Activated CD8-positive, alpha-beta memory T cell treated with anti-CD3 and anti-CD28 coated beads, Interleukin-2, amount 50 U/mL, for 24 hours (primary cell): Measurements from ENCODE around the gene SCN7A.
"Not testable (repeated sequence)": the region's sequence is repeated elsewhere in the genome, so short reads cannot be mapped to it uniquely, and the experiment has no call there.

ENCODE experiments used
- DNase-seq: peaks from one replicate; pipeline ENCODE4 v3.0.0-alpha.2; 2020; ENCODE audit errors: extremely low read depth

SCN7A gene

DNA sequence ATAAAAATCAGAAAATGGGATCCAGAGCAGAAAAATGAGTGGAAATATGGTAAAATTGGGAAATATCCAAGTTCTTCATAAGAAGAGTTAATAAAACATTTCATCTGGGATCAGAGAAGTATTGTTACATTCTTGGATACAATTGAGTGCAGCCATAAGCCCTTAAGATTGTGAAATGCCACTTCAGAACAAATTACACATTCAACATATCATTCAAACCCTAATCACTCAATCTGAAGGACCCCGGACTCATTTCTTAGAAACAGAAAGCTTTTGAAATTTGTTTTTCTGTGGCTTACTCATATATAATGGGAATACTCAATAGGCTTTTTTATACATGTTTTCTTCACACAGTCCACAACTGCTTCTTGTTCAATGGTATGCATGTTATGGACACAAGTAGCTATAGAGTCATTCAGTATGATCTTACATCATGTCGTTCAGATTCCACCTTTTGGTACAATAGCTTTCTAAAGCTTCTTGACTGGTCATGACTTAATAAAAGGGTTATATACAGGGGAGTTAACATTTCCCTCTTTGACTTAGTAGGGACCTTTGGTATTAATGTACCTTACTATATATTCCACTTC lies 39.9 kb downstream of the SCN7A start:
- DNase-seq = no peak

DNA sequence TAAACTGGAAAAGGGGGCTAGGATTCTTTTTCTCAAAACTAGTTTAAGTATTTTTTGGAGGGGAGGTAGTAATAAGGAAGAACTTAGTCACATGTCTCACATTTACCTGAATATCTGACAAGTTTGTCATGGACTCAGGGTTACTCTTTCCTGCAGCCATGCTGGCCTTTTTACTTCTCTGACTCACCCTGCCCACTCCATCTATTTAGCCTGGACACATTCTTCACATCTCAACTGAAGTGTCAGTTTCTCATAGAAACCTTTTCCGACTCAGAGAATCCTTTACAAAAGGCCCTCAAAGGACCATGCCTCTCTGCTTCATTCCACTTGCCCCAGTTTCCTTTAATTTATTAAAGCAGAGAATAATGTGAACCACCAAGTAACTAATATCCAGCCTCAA lies 42.6 kb downstream of the SCN7A start:
- no peak for DNase-seq

DNA sequence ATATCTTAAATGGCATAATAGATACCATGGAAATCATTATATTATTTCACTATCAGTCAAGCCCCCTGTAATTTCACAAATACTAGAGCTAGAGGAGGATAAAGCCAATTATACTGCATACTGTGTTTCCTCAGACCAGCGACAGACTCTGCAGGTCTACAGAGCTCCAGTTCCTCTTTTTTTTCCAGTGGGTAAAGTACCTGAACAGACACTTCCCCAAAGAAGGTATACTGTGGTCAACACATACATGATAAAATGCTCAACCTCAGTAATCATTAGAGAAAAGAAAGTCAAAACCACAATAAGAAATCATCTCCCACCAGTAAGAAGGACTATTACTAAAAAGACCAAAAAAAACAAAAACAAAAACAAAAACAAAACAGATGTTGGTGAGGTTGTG lies 44.6 kb downstream of the SCN7A start:
- no peak for DNase-seq

DNA sequence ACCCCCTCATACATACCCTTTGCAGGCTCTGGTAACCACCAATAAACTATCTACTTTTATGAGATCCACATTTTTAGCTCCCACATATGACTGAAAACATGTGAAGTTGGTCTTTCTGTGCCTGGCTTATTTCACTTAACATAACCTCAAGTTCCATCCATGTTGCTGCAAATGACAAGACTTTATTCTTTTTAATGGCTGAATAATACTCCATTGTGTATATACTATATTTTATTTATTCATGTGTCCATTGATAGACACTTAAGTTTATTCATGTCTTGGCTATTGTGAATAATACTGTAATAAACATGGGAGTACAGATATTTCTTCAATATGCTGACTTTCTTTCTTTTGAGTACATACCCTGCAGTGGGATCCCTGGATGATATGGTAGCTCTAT lies 45.9 kb downstream of the SCN7A start:
- DNase-seq = no peak

DNA sequence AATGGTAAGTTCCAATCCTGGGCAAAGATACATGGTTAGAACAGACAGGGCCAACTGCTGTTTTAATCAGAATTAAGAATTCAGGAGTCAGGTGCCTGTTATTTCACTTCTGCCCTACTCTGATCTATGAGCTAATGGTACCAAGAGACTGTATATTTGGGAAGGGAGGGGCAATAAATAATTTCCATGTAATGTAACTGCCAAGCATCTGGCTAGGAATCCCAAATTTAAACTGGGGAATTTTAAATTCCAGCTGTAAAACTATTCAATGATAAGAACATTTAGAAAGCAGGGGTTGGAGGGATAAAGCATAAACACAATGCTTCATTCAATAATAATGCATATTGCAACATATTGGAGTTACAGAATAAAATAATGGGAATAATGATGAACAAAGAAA lies 49.7 kb downstream of the SCN7A start:
- DNase-seq = no peak

DNA sequence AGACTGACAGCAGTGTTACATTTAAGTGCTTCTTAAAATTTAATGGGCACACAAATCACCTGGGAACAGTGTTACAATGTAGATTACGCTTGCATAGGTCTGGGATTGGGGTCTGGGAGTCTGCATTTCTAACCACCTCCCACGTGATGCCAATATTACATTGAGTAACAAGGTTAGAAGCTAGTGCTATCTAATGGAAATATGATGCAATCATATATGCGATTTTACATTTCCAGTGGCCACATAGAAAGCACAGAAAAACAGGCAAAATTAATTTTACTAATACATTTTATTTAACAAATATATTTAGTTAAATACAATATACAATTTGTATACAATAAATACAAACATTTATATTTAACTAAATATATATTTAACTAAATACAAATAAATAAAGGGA lies 53.7 kb downstream of the SCN7A start:
- DNase-seq = no peak

DNA sequence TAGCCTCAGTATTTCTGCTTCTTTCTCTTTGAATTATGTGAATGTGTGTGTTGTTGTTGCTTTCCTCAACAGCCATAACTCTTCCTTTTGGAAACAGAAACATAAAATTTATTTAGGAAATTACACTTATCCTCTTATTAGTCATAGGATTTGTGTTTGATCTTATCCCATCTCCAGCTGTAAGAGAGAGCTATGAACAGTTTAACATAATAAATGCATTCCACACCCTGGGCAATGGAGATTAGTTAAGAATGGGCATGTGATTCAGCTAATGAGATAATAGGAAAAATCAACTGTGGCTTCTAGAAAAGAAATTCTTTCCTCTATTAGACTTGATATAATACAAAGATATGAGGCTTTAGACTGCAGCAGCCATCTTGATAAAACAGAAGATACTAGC lies 55.0 kb downstream of the SCN7A start:
- DNase-seq = no peak

DNA sequence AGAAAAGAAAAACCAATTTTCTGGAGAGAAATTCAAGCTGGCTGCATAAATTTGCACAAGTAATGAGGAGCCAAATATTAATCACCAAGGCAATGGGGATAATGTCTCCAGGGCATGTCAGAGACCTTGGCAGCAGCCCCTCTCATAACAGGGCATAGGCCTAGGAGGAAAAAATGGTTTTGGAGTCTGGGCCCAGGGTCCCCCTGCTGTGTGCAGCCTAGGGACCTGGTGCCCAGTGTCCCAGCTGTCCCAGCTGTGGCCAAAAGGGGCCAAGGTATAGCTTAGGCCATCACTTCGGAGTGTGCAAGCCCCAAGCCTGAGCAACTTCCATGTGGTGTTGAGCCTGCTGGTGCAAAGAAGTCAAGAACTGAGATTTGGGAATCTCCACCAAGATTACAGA lies 57.1 kb downstream of the SCN7A start:
- DNase-seq = no peak

DNA sequence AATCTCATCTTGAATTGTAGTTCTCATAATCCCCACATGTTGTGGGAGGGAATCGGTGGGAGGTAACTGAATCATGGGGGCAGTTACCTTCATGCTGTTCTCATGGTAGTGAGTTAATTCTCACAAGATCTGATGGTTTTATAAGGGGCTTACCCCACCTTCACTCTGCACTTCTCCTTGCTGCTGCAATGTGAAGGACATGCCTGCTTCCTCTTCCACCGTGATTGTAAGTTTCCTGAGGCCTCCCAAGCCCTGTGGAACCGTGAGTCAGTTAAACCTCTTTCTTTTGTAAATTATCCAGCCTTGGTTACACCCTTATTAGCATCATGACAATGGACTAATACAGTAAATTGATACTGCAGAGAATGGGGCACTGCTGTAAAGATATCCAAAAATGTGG lies 57.9 kb downstream of the SCN7A start:
- DNase-seq = no peak

DNA sequence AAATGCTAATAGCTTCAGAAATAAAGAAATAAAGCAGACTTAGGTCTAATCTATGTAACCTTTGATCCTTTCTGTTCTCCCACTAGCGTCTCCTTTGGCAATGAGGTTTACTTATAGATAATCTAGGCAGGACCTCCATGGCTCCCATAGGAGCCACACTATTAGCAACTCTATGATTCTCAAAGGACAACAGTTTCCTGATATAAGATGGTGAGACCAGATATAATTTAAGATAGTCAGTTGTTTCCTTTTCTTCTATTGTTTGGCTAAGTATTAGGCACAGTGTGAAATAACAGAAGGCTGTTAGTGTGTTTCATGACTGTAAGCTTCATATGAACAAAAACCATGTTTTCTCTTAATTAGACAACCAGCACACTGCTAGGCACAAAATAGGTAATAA lies 59.6 kb downstream of the SCN7A start:
- no peak for DNase-seq

DNA sequence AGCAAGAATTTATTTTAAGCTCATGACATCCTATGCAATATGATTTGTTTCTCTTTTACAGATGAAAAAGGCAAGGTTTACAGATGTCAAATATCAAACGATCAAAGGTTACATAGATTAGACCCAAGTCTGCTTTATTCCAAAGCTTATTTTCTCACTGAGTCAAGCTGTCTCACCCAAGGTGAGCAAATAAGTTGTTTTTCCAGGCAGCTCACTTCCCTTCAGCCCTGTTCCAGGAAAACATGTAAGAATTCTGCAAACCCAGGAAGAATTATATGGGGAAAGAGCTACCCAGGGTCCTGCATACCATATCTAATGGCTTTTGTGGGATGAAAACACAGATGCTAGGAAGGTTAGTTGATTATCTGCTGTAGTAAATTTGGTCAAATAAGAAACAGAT lies 60.6 kb downstream of the SCN7A start:
- no peak for DNase-seq

DNA sequence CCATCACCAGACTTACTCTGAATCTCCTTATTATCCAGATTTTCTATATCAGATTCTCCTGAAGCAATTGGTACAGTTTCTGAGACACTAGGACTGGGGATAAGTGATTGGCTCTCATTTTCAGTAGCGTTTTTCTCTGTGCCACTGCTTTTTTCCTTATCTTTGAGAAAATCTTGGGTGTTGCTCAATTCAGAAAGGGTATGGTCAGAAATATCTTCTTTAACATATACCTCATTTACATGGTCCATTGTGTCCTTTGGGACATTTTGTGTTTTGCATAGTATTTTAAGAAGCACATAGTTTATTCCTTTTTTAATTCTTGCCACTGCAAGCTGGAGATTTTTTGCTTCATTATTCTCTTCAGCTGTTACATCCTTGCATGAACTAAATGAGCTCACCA lies 61.7 kb downstream of the SCN7A start:
- DNase-seq = no peak

DNA sequence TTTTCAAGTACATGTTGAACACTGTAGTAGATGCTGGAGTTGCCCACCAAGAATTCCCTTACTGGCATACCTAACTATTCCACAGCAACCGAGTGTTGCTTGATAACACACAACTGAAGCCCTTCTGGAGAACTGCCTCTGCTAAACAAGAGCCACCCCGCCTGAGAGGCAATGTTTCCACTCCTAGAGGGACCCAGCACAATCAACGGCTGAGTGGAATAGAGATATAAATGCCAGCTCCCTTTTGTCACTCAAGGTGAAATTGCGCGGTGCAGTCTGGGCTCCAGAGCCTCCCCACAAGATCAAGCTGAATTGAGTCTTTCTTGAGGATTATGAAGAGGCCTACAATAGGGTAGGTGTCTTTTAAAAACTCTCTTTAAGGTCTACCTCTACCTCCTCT lies 69.2 kb downstream of the SCN7A start:
- DNase-seq = no peak

DNA sequence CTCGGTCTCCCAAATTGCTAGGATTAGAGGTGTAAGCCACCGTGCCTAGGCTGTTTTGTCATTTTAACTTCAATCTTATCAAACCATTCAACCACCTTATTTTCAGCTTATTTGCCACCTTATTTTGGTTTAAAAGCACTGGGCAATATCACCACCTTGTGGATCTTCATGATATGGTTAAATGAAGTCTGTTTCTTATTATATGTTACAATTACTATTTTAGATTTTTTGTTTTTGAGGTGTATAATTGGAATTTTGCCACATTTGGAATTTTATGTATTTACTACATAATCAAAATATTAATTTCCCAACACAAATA lies 74.5 kb downstream of the SCN7A start:
- DNase-seq = no peak

DNA sequence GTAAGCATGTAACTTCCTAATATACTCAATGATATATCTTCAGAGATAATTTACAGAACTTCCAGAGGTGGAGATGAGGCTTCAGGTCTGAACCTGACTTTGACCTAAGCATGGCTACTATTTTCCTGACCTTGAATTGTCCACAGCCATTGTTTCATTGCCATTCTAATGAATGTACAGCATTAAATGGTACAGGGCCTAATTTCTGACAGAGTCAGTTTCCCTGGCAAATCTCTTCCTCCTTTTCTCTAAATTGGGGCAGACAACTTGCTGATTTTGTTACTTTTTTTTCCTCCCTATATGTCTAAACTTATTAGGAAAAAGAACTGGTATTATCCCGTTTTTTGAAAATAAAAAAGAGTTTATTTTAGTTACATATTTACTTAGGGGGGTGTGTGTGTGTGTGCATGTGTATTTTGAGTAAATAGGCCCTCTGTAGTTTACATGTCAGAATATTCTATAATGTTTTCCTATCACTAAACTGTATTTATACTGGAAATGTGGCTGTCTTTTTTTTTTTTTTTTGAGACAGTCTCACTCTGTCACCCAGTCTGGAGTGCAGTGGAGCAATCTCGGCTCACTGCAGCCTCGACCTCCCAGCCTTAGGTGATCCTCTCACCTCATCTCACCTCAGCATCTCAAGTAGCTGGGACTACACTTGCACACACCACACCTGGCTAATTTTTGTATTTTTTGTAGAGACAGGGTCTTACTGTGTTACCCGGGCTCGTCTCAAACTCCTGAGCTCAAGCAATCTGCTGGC lies 75.0 kb downstream of the SCN7A start:
- DNase-seq = no peak

DNA sequence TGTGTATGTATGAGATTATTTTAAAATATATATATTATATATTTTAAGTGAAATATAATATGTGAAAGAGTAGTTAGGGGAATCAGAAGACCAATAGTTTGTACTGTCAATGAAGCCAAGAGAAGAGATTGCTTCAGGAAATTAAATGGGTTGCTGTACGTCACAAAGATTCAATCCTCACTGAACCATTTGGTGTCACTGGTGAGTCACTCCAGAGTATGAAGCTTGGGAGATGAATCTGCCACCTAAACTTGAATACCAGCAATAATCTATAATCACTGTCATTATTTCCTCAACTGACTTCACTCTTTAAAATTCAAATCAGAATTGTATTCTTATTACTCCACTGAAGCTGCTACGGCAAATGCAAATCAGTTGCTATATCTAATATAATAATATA lies 76.4 kb downstream of the SCN7A start:
- no peak for DNase-seq

DNA sequence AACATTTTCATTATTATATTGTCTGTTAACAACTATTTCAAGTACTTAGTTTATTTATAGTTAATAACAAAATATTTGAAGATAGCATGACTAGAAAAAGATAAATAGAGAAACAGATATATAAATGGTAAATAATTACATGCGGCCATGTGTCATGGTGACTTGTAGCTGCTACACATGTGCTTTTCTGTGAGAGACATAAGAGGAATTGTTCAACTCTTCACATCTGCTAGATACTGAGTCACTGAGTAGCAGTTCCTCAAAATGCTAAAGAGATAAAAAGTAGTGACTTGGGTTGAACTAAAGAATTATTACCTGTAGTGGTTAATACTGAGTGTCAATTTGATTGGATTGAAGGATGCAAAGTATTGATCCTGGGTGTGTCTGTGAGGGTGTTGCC lies 80.8 kb downstream of the SCN7A start:
- DNase-seq = no peak

DNA sequence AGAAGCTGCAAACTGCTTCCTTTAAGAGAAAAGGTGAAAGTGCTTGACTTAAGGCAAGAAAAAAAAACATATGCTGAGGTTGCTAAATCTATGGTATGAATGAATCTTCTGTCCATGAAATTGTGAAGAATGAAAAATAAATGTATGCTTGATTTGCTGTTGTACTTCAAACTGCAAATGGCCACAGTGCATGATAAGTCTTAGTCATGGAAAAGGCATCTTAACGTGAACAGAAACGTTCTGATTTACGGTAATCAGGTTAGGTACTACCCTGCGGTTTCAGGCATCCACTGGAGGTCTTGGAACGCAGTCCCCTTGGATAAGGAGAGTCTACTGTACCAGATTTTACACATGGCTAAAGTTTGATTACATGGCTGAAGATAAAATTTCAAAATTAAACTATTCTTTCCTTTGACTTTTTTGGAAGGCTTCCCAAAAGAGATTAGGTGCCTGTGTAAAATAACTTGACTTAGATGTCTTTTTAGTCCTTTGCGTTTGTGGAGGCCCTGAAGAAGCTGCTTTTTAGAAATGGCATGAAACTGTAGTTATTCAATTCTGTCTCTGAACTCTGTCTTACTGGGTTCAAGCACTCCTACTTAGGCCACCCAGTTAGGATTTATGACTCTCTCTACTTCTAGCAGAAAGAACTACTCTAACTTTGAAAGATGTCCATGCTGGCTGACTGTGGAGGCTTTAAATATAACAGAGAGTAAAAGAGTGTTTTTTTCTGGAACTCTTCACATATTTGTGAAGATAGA lies 82.4 kb downstream of the SCN7A start:
- no peak for DNase-seq

DNA sequence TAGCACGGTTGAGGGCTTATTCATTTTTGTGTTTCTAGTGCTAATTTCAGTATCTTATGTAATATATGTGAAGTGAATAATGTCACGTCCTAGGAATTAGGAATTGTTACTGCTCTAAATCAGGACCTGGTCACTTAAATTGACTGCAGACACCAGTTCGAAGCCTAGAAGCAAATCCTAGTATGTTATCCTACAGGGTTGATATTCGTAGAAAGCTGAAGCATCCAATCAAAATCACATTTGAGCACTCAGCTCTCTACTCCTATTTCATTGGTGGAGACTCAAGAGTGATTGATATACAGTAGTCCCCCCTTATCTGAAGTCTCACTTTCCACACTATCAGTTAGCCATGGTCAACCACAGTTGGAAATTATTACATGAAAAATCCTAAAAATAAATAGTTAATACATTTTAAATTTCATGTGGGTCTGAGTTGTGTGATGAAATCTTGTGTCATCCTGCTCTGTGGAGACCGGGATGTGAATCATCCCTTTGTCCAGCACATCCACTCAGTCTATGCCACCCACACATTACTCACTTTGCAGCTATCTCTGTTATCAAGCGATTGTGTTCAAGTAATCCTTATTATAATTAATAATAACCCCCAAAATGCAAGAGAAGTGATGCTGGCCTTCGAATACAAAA lies 83.1 kb downstream of the SCN7A start:
- no peak for DNase-seq

DNA sequence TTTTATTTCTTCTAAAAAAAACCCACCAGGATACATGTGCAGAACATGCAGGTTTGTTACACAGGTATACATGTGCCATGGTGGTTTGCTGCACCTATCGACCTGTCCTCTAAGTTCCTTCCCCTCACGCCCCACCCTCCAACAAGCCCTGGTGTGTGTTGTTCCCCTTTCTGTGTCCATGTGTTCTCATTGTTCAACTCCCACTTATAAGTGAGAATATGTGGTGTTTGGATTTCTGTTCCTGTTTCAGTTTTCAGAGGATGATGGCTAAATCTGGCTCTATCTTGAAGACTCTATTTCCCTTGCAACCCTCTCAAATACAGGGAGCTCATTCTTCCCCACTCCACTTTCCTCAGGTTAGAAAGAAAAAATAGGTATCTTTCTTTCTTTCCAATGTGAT lies 86.3 kb downstream of the SCN7A start:
- not testable (repeated sequence) for DNase-seq

DNA sequence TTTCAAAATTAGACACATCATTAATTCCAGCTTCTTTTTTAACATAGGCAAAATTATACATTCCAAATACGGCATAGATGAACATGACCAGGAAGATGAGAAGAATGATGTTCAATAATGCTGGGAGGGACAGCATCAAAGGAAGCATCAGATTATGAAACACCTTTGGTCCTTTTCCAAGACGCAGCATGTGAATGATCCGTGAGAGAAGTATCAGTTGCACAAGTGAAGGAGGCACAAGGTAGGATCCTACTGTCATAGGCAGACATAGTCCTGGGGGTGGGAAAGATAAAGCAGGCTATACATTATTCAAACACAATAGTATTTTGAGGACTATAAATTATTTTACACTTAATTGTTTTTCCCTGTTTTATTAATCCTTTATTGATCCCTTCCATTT lies 87.7 kb downstream of the SCN7A start:
- DNase-seq = no peak

DNA sequence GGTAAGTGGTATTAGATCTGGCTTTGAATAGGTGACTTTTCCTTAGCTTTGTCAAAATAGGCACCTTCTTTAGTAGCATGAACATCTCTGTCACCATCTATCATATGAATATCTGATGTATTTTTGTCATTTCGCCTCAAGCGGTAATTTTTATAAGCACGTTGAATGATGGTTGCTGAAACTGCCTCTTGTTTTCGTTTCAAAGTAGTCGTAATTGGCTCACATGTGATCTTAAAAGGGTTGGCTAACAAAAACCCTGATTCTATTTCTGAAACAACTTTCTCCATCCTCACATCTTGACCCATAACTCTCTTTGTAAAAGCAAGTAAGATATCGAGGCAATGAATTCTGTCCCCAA lies 88.5 kb downstream of the SCN7A start:
- no peak for DNase-seq
